SU-DHL-6 (cell line): Measurements from ENCODE around the gene ANKS6.

Source experiments
- H2AFZ ChIP-seq: fragments of 200-600 bp; sonication (generic); 2 replicates; pipeline ENCODE4 v1.6.1; 2014; ENCODE audit warnings: low read depth, mild to moderate bottlenecking, moderate library complexity, mixed read lengths, antibody characterized with exemption, low read length; ENCODE audit not compliant: severe bottlenecking
- H3F3A ChIP-seq: fragments of 200-600 bp; shearing (Covaris generic); 2 replicates; pipeline ENCODE4 v1.6.0; 2016; ENCODE audit warnings: antibody characterized with exemption, mild to moderate bottlenecking; ENCODE audit not compliant: insufficient read depth
- H3K27ac ChIP-seq: fragments of 200-600 bp; sonication (generic); 2 replicates; pipeline ENCODE4 v1.5.1; 2016; ENCODE audit warnings: low read depth, mild to moderate bottlenecking, low read length, moderate library complexity, mixed read lengths
- H3K27me3 ChIP-seq: fragments of 200-600 bp; sonication (generic), shearing (Covaris generic); 2 replicates; pipeline ENCODE4 v1.6.0; 2014; ENCODE audit warnings: mild to moderate bottlenecking, low read length
- H3K36me3 ChIP-seq: fragments of 200-600 bp; sonication (generic); 2 replicates; pipeline ENCODE4 v1.6.1; 2014; ENCODE audit warnings: mild to moderate bottlenecking, low read length, mixed read lengths
- H3K4me2 ChIP-seq: fragments of 300-600, 200-600 bp; shearing (Covaris generic), sonication (generic); 2 replicates; pipeline ENCODE4 v1.6.0; 2014; ENCODE audit warnings: low read length, low read depth, mild to moderate bottlenecking; ENCODE audit not compliant: poor library complexity, severe bottlenecking
- H3K4me3 ChIP-seq: fragments of 200-600 bp; sonication (generic); 2 replicates; pipeline ENCODE4 v1.5.1; 2014; ENCODE audit warnings: antibody characterized with exemption, low read length, mild to moderate bottlenecking, mixed read lengths; ENCODE audit not compliant: insufficient read depth, poor library complexity, severe bottlenecking
- H3K79me2 ChIP-seq: fragments of 200-600 bp; sonication (generic); 2 replicates; pipeline ENCODE4 v1.6.1; 2014; ENCODE audit warnings: mild to moderate bottlenecking, low read length, moderate library complexity; ENCODE audit not compliant: insufficient read depth
- H3K9ac ChIP-seq: fragments of 200-600 bp; sonication (generic); 2 replicates; pipeline ENCODE4 v1.7.0; 2014; ENCODE audit warnings: mild to moderate bottlenecking, low read length
- H3K9me2 ChIP-seq: fragments of 200-600 bp; sonication (generic); replicated peaks from 2 replicates; pipeline ENCODE4 v1.6.1; 2014; ENCODE audit warnings: low read length; ENCODE audit not compliant: insufficient read depth
- H3K9me3 ChIP-seq: fragments of 200-600 bp; sonication (generic); 2 replicates; pipeline ENCODE4 v1.6.1; 2014; ENCODE audit warnings: low read length, mixed read lengths; ENCODE audit not compliant: insufficient read depth
- H4K20me1 ChIP-seq: fragments of 200-600 bp; sonication (generic); 2 replicates; pipeline ENCODE4 v1.6.1; 2014; ENCODE audit warnings: low read depth, mild to moderate bottlenecking, antibody characterized with exemption, low read length, moderate library complexity, mixed read lengths
- CTCF ChIP-seq: fragments of 200-600 bp; sonication (generic); IDR thresholded peaks from one replicate; pipeline ENCODE4 v1.5.1; 2017; ENCODE audit warnings: antibody characterized with exemption, mild to moderate bottlenecking, low read length, moderate library complexity; ENCODE audit not compliant: insufficient read depth, poor library complexity, severe bottlenecking
- EZH2phosphoT487 ChIP-seq: fragments of 200-600 bp; sonication (generic), shearing (Covaris generic); conservative IDR thresholded peaks from 2 replicates; pipeline ENCODE4 v1.6.1; 2018; ENCODE audit warnings: mild to moderate bottlenecking, antibody characterized with exemption, low read length, moderate library complexity, mixed read lengths

The ANKS6 gene

GRCh38 chr9:98708933-98709911, 87.1 kb downstream of the ANKS6 start, which contains the start of gene GABBR2:
Gene GABBR2, minus strand, starts transcription at chr9:98708935. Its CDS starts 198 bp downstream, at chr9:98708737.
- Histone ChIP-seq H3K4me2 (no peak within 1 kb of the TSS), H4K20me1 (no peaks in the 10 kb centered on the region), H3F3A (no peaks in the 10 kb centered on the region), H3K9ac (no peak within 1 kb of the TSS), H3K4me3 (no peak within 1 kb of the TSS), H3K27ac (no peak within 1 kb of the TSS), H3K9me3 (no peaks in the 10 kb centered on the region), H3K9me2 (no peaks in the 10 kb centered on the region), H3K36me3 (no peaks in the 10 kb centered on the region), H3K79me2 (no peaks in the 10 kb centered on the region), H2AFZ (no peak within 1 kb of the TSS), H3K27me3 (no peaks in the 10 kb centered on the region)
- TF ChIP-seq CTCF (no peak), EZH2phosphoT487 (no peak)

- H3K27me3 ChIP-seq: no peaks in the 10 kb centered on the region
- H3K36me3 ChIP-seq: no peaks in the 10 kb centered on the region
- no peaks in the 10 kb centered on the region for H3F3A ChIP-seq
- H2AFZ ChIP-seq: no peak overlapping the region
- TF ChIP-seq CTCF (no peak), EZH2phosphoT487 (no peak)
- no peak overlapping the region for H3K4me2 ChIP-seq
- H4K20me1 ChIP-seq: no peaks in the 10 kb centered on the region
- H3K9me3 ChIP-seq: no peaks in the 10 kb centered on the region
- H3K27ac ChIP-seq: no peak overlapping the region
- H3K4me3 ChIP-seq: no peak overlapping the region
- no peaks in the 10 kb centered on the region for H3K79me2 ChIP-seq
- H3K9me2 ChIP-seq: no peaks in the 10 kb centered on the region
- no peak overlapping the region for H3K9ac ChIP-seq
These were observed 88.0 kb downstream of the ANKS6 start for GRCh38 chr9:98708103-98708932.

- no peaks in the 10 kb centered on the region for H3K36me3 ChIP-seq
- H3K9ac ChIP-seq: no peak overlapping the region
- no peak overlapping the region for H2AFZ ChIP-seq
- H3K4me2 ChIP-seq: no peak overlapping the region
- no peaks in the 10 kb centered on the region for H4K20me1 ChIP-seq
- H3K9me3 ChIP-seq: no peaks in the 10 kb centered on the region
- H3K79me2 ChIP-seq: no peaks in the 10 kb centered on the region
- H3F3A ChIP-seq: no peaks in the 10 kb centered on the region
- no peak overlapping the region for H3K27ac ChIP-seq
- H3K9me2 ChIP-seq: no peaks in the 10 kb centered on the region
- H3K4me3 ChIP-seq: no peak overlapping the region
- no peaks in the 10 kb centered on the region for H3K27me3 ChIP-seq
- TF ChIP-seq EZH2phosphoT487: no peak
- no peak for TF ChIP-seq CTCF
These were observed 88.9 kb downstream of the ANKS6 start for GRCh38 chr9:98707166-98708102.
